HEK293 (cell line): Measurements from ENCODE around the gene NIN.

Experiments
- CTCF ChIA-PET: fragments of 350-600 bp; formaldehyde crosslinking; extraction: SDS; loops from one replicate; lab custom pipeline; 2021; ENCODE audit warnings: antibody characterized with exemption; lab: Yijun Ruan, JAX
- POLR2A ChIA-PET: fragments of 300-600 bp; formaldehyde crosslinking; extraction: SDS; loops from one replicate; lab custom pipeline; 2020; ENCODE audit warnings: antibody characterized with exemption, inconsistent platforms; lab: Yijun Ruan, JAX
- H3K27ac ChIP-seq: fragments of 200-500 bp; sonication (Bioruptor generic); 2 replicates; pipeline ENCODE4 v1.5.1; 2014; ENCODE audit warnings: low read depth, low read length, control low read depth, inconsistent platforms; ENCODE audit errors: extremely low read depth
- H3K36me3 ChIP-seq, 2 experiments: fragments of 200-500 bp in 1 of 2; sonication (Bioruptor generic) in 1 of 2; 1 replicate in 1 of 2; 2 replicates in 1 of 2; pipeline ENCODE4 v1.5.1; 2014 to 2017; ENCODE audit warnings: inconsistent platforms in 2 of 2, low read length in 2 of 2; ENCODE audit not compliant: control insufficient read depth in 2 of 2, insufficient read depth in 1 of 2
- H3K4me1 ChIP-seq: fragments of 200-500 bp; sonication (Bioruptor generic); 2 replicates; pipeline ENCODE4 v1.5.1; 2014; ENCODE audit warnings: mild to moderate bottlenecking, low read length, inconsistent platforms; ENCODE audit not compliant: control insufficient read depth, insufficient read depth
- H3K4me3 ChIP-seq: 2 replicates; pipeline ENCODE4 v1.5.1; 2011; ENCODE audit warnings: low read depth, mild to moderate bottlenecking, control low read depth, low read length, moderate library complexity
- H3K9me3 ChIP-seq: fragments of 200-500 bp; sonication (Bioruptor generic); 2 replicates; pipeline ENCODE4 v1.5.1; 2014; ENCODE audit warnings: low read depth, low read length, inconsistent platforms; ENCODE audit not compliant: control insufficient read depth, insufficient read depth
- GFI1B ChIP-seq: fragments of 450-650 bp; formaldehyde crosslinking; IDR thresholded peaks from 2 replicates; pipeline ENCODE4 v1.5.1; 2016; ENCODE audit warnings: missing biosample characterization, missing genetic modification characterization
- HOXA7 ChIP-seq: sonication (generic); formaldehyde crosslinking; IDR thresholded peaks from 2 replicates; pipeline ENCODE4 v1.8.1; 2022; ENCODE audit warnings: missing genetic modification reagents, borderline replicate concordance
- KLF8 ChIP-seq: fragments of 450-650 bp; formaldehyde crosslinking; IDR thresholded peaks from 2 replicates; pipeline ENCODE4 v1.5.1; 2016; ENCODE audit warnings: missing biosample characterization, missing genetic modification characterization
- KLF9 ChIP-seq: fragments of 450-650 bp; formaldehyde crosslinking; IDR thresholded peaks from 2 replicates; pipeline ENCODE4 v1.5.1; 2016; ENCODE audit warnings: missing biosample characterization, missing genetic modification characterization, low read depth
- MEIS1 ChIP-seq: sonication (generic); formaldehyde crosslinking; IDR thresholded peaks from 2 replicates; pipeline ENCODE4 v1.8.1; 2022; ENCODE audit warnings: missing genetic modification reagents, mild to moderate bottlenecking, borderline replicate concordance
- SP7 ChIP-seq: fragments of 450-650 bp; formaldehyde crosslinking; IDR thresholded peaks from 2 replicates; pipeline ENCODE4 v1.5.1; 2016; ENCODE audit warnings: missing biosample characterization, missing genetic modification characterization
- WT1 ChIP-seq: fragments of 450-650 bp; formaldehyde crosslinking; IDR thresholded peaks from 2 replicates; pipeline ENCODE4 v1.5.1; 2016; ENCODE audit warnings: missing biosample characterization, missing genetic modification characterization
- ZBTB8A ChIP-seq: fragments of 450-650 bp; formaldehyde crosslinking; IDR thresholded peaks from 2 replicates; pipeline ENCODE4 v1.5.1; 2016; ENCODE audit warnings: missing biosample characterization, missing genetic modification characterization
- ZNF121 ChIP-seq: fragments of 450-650 bp; formaldehyde crosslinking; IDR thresholded peaks from 2 replicates; pipeline ENCODE4 v1.5.1; 2016; ENCODE audit warnings: missing biosample characterization, missing genetic modification characterization
- ZNF155 ChIP-seq: fragments of 450-650 bp; formaldehyde crosslinking; IDR thresholded peaks from 2 replicates; pipeline ENCODE4 v1.5.1; 2016; ENCODE audit warnings: missing biosample characterization, missing genetic modification characterization
- ZNF169 ChIP-seq: fragments of 450-650 bp; formaldehyde crosslinking; IDR thresholded peaks from 2 replicates; pipeline ENCODE4 v1.5.1; 2016; ENCODE audit warnings: missing biosample characterization, missing genetic modification characterization
- ZNF202 ChIP-seq: fragments of 450-650 bp; formaldehyde crosslinking; IDR thresholded peaks from 2 replicates; pipeline ENCODE4 v1.5.1; 2016; ENCODE audit warnings: missing biosample characterization, missing genetic modification characterization, borderline replicate concordance
- ZNF211 ChIP-seq: fragments of 450-650 bp; formaldehyde crosslinking; IDR thresholded peaks from 2 replicates; pipeline ENCODE4 v1.5.1; 2016; ENCODE audit warnings: low read depth, missing biosample characterization, missing genetic modification characterization
- ZNF214 ChIP-seq: fragments of 450-650 bp; formaldehyde crosslinking; IDR thresholded peaks from 2 replicates; pipeline ENCODE4 v1.5.1; 2017; ENCODE audit warnings: missing biosample characterization, mild to moderate bottlenecking, missing genetic modification characterization, borderline replicate concordance
- ZNF223 ChIP-seq: fragments of 450-650 bp; formaldehyde crosslinking; IDR thresholded peaks from 2 replicates; pipeline ENCODE4 v1.5.1; 2016; ENCODE audit warnings: missing biosample characterization, missing genetic modification characterization
- ZNF266 ChIP-seq: fragments of 450-650 bp; formaldehyde crosslinking; IDR thresholded peaks from 2 replicates; pipeline ENCODE4 v1.5.1; 2016; ENCODE audit warnings: missing biosample characterization, missing genetic modification characterization, low read depth
- ZNF311 ChIP-seq: fragments of 450-650 bp; formaldehyde crosslinking; IDR thresholded peaks from 2 replicates; pipeline ENCODE4 v1.5.1; 2017; ENCODE audit warnings: missing biosample characterization, missing genetic modification characterization, borderline replicate concordance
- ZNF404 ChIP-seq: fragments of 450-650 bp; formaldehyde crosslinking; IDR thresholded peaks from 2 replicates; pipeline ENCODE4 v1.5.1; 2017; ENCODE audit warnings: missing biosample characterization, missing genetic modification characterization
- ZNF416 ChIP-seq: fragments of 450-650 bp; formaldehyde crosslinking; IDR thresholded peaks from 2 replicates; pipeline ENCODE4 v1.5.1; 2016; ENCODE audit warnings: missing biosample characterization, missing genetic modification characterization
- ZNF426 ChIP-seq: fragments of 450-650 bp; formaldehyde crosslinking; IDR thresholded peaks from 2 replicates; pipeline ENCODE4 v1.5.1; 2017; ENCODE audit warnings: missing biosample characterization, missing genetic modification characterization, mild to moderate bottlenecking, inconsistent platforms, moderate library complexity
- ZNF433 ChIP-seq: fragments of 450-650 bp; formaldehyde crosslinking; IDR thresholded peaks from 2 replicates; pipeline ENCODE4 v1.5.1; 2016; ENCODE audit warnings: missing biosample characterization, missing genetic modification characterization, low read depth
- ZNF449 ChIP-seq: fragments of 450-650 bp; formaldehyde crosslinking; IDR thresholded peaks from 2 replicates; pipeline ENCODE4 v1.5.1; 2017; ENCODE audit warnings: missing biosample characterization, mild to moderate bottlenecking, missing genetic modification characterization, moderate library complexity
- ZNF560 ChIP-seq: fragments of 450-650 bp; formaldehyde crosslinking; IDR thresholded peaks from 2 replicates; pipeline ENCODE4 v1.5.1; 2017; ENCODE audit warnings: missing biosample characterization, missing genetic modification characterization, borderline replicate concordance
- ZNF600 ChIP-seq: fragments of 450-650 bp; formaldehyde crosslinking; IDR thresholded peaks from 2 replicates; pipeline ENCODE4 v1.5.1; 2016; ENCODE audit warnings: missing biosample characterization, missing genetic modification characterization
- ZNF677 ChIP-seq: fragments of 450-650 bp; IDR thresholded peaks from 2 replicates; pipeline ENCODE4 v1.5.0; 2018; ENCODE audit warnings: missing biosample characterization, mild to moderate bottlenecking, missing genetic modification characterization, moderate library complexity
- ZNF707 ChIP-seq: fragments of 450-650 bp; formaldehyde crosslinking; IDR thresholded peaks from 2 replicates; pipeline ENCODE4 v1.5.1; 2016; ENCODE audit warnings: missing biosample characterization, missing genetic modification characterization
- TF ChIP-seq, protein P1 (sequence below): fragments of 450-650 bp; formaldehyde crosslinking; IDR thresholded peaks from 2 replicates; pipeline ENCODE4 v1.5.1; 2016; ENCODE audit warnings: missing biosample characterization, missing genetic modification characterization
- TF ChIP-seq, protein P2 (sequence below): fragments of 450-650 bp; formaldehyde crosslinking; IDR thresholded peaks from 2 replicates; pipeline ENCODE4 v1.5.1; 2016; ENCODE audit warnings: missing biosample characterization, missing genetic modification characterization
- TF ChIP-seq, protein P3 (sequence below): fragments of 450-650 bp; formaldehyde crosslinking; IDR thresholded peaks from 2 replicates; pipeline ENCODE4 v1.5.1; 2016; ENCODE audit warnings: missing biosample characterization, missing genetic modification characterization

Gene NIN

GRCh38 chr14:50836515-50836914, 5.6 kb upstream of the NIN start:
- no peak overlapping the region for H3K27ac ChIP-seq
- ChIA-PET CTCF (interaction anchor here (1.0 kb wide), 1 partner anchor 24 kb away, joined by 4 read pairs; no protein-coding TSS in a partner anchor), POLR2A (no interaction called here)
- no peaks in the 10 kb centered on the region for H3K9me3 ChIP-seq
- TF ChIP-seq ZNF211 (tag by site-specific recombination) (no peak), ZBTB8A (tag by site-specific recombination) (no peak), ZNF677 (tag by site-specific recombination) (no peak), ZNF311 (tag by site-specific recombination) (no peak), ZNF266 (tag by site-specific recombination) (no peak), ZNF600 (tag by site-specific recombination) (no peak), MEIS1 (CRISPR knock-in tag) (no peak), ZNF707 (tag by site-specific recombination) (no peak), ZNF223 (tag by site-specific recombination) (no peak), ZNF449 (tag by site-specific recombination) (no peak), ZNF169 (tag by site-specific recombination) (no peak), KLF9 (no peak), ZNF416 (no peak), ZNF560 (tag by site-specific recombination) (no peak), ZNF202 (no peak), ZNF433 (tag by site-specific recombination) (no peak)
- TF ChIP-seq, protein P1, sequence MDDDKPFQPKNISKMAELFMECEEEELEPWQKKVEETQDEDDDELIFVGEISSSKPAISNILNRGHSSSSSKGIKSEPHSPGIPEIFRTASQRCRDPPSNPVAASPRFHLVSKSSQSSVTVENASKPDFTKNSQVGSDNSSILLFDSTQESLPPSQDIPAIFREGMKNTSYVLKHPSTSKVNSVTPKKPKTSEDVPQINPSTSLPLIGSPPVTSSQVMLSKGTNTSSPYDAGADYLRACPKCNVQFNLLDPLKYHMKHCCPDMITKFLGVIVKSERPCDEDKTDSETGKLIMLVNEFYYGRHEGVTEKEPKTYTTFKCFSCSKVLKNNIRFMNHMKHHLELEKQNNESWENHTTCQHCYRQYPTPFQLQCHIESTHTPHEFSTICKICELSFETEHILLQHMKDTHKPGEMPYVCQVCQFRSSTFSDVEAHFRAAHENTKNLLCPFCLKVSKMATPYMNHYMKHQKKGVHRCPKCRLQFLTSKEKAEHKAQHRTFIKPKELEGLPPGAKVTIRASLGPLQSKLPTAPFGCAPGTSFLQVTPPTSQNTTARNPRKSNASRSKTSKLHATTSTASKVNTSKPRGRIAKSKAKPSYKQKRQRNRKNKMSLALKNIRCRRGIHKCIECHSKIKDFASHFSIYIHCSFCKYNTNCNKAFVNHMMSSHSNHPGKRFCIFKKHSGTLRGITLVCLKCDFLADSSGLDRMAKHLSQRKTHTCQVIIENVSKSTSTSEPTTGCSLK: no peak
- TF ChIP-seq, protein P2, sequence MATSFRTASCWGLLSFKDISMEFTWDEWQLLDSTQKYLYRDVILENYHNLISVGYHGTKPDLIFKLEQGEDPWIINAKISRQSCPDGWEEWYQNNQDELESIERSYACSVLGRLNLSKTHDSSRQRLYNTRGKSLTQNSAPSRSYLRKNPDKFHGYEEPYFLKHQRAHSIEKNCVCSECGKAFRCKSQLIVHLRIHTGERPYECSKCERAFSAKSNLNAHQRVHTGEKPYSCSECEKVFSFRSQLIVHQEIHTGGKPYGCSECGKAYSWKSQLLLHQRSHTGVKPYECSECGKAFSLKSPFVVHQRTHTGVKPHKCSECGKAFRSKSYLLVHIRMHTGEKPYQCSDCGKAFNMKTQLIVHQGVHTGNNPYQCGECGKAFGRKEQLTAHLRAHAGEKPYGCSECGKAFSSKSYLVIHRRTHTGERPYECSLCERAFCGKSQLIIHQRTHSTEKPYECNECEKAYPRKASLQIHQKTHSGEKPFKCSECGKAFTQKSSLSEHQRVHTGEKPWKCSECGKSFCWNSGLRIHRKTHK: no peak
- TF ChIP-seq, protein P3, sequence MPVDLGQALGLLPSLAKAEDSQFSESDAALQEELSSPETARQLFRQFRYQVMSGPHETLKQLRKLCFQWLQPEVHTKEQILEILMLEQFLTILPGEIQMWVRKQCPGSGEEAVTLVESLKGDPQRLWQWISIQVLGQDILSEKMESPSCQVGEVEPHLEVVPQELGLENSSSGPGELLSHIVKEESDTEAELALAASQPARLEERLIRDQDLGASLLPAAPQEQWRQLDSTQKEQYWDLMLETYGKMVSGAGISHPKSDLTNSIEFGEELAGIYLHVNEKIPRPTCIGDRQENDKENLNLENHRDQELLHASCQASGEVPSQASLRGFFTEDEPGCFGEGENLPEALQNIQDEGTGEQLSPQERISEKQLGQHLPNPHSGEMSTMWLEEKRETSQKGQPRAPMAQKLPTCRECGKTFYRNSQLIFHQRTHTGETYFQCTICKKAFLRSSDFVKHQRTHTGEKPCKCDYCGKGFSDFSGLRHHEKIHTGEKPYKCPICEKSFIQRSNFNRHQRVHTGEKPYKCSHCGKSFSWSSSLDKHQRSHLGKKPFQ (tag by site-specific recombination): no peak
- H3K4me3 ChIP-seq: no peak overlapping the region
- peaks cover 10% of the 10 kb centered on the region for H3K4me1 ChIP-seq
- no peaks in the 10 kb centered on the region; a peak in 1 of 3 replicates for H3K36me3 ChIP-seq

DNA sequence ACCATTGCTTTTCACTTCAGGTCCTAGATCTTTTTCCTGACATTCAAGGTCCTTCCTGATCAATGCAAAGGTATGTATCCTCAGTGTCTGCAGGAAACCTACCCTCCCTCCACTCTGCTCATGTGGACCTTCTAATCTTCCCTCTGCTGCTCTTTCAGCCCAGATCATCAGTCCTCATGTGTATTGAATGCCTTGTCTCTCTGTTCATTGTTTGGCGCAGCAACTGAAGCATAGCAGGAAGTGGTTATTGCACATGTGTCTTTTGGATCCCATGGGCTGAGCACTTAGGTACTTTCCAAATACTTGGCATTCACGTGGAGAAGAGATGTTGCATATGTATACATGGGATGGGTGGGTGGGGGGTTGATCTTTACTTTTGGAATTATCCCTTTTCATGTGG, 4.3 kb upstream of the NIN start:
- ChIA-PET POLR2A (no interaction called here), CTCF (no interaction called here)
- Histone ChIP-seq H3K36me3 (no peaks in the 10 kb centered on the region; a peak in 1 of 3 replicates), H3K27ac (no peak overlapping the region), H3K9me3 (no peaks in the 10 kb centered on the region), H3K4me3 (no peak overlapping the region), H3K4me1 (peaks cover 10% of the 10 kb centered on the region)
- TF ChIP-seq ZNF121 (no peak), ZNF404 (tag by site-specific recombination) (no peak), WT1 (tag by site-specific recombination) (no peak), ZNF202 (no peak), SP7 (no peak), ZNF677 (tag by site-specific recombination) (no peak), ZNF214 (tag by site-specific recombination) (no peak), ZNF426 (no peak), GFI1B (tag by site-specific recombination) (no peak), HOXA7 (CRISPR knock-in tag) (no peak), KLF8 (tag by site-specific recombination) (no peak), ZNF155 (tag by site-specific recombination) (no peak)
- TF ChIP-seq, protein P1: no peak
